GM19193 (cell line): Measurements from ENCODE around the gene ZNF397.

Experiments used
- POLR2A ChIP-seq: IDR thresholded peaks from 4 replicates; pipeline ENCODE4 v1.6.1; 2011; ENCODE audit not compliant: insufficient read depth, insufficient read length; ENCODE audit errors: extremely low read depth

ZNF397 gene

GRCh38 chr18:35240664-35241447 is at the start of gene ZNF397:
ZNF397 (plus strand) TSS chr18:35241034; CDS start chr18:35242471, 1,437 bp downstream.
- TF ChIP-seq POLR2A, result peak; percentile 94

- no peak for TF ChIP-seq POLR2A
These were observed 49.2 kb upstream of the ZNF397 start for GRCh38 chr18:35191698-35192025.

- no peak for TF ChIP-seq POLR2A
These were observed 48.4 kb upstream of the ZNF397 start for GRCh38 chr18:35192415-35192814.

- TF ChIP-seq POLR2A, result no peak
These were observed 47.5 kb upstream of the ZNF397 start for GRCh38 chr18:35193316-35193715.

GRCh38 chr18:35197296-35197695 is 43.5 kb upstream of the ZNF397 start:
- no peak for TF ChIP-seq POLR2A

GRCh38 chr18:35201256-35201931 is 39.4 kb upstream of the ZNF397 start:
- no peak for TF ChIP-seq POLR2A

GRCh38 chr18:35203067-35203466 is 37.8 kb upstream of the ZNF397 start:
- TF ChIP-seq POLR2A, result no peak

- no peak for TF ChIP-seq POLR2A
These were observed 35.6 kb upstream of the ZNF397 start for GRCh38 chr18:35205199-35205712.

- TF ChIP-seq POLR2A, result no peak
These were observed 25.8 kb upstream of the ZNF397 start for GRCh38 chr18:35215026-35215425.

GRCh38 chr18:35220424-35220823 is 20.4 kb upstream of the ZNF397 start:
- no peak for TF ChIP-seq POLR2A

GRCh38 chr18:35223797-35224196 is 17.0 kb upstream of the ZNF397 start:
- no peak for TF ChIP-seq POLR2A

GRCh38 chr18:35227254-35227653 is 13.6 kb upstream of the ZNF397 start:
- no peak for TF ChIP-seq POLR2A

- no peak for TF ChIP-seq POLR2A
These were observed 9.8 kb upstream of the ZNF397 start for GRCh38 chr18:35231052-35231451.

GRCh38 chr18:35236571-35237363 is 4.1 kb upstream of the ZNF397 start:
- no peak for TF ChIP-seq POLR2A

- TF ChIP-seq POLR2A, result no peak
These were observed 1.5 kb upstream of the ZNF397 start for GRCh38 chr18:35239314-35239713.
